ENCODE results near the gene KDM4C. TPM values are rescaled to one million over a fixed set of nuclear protein-coding genes. Genes with fewer than 3 reads are reported as not detected.

KDM4C gene
- total and polyA plus RNA-seq, 2 of the 8 experiments (the other 6 are each of a cell fraction or from before 2014, with no cell fraction given) = 13.0 to 26.1 TPM

DNA sequence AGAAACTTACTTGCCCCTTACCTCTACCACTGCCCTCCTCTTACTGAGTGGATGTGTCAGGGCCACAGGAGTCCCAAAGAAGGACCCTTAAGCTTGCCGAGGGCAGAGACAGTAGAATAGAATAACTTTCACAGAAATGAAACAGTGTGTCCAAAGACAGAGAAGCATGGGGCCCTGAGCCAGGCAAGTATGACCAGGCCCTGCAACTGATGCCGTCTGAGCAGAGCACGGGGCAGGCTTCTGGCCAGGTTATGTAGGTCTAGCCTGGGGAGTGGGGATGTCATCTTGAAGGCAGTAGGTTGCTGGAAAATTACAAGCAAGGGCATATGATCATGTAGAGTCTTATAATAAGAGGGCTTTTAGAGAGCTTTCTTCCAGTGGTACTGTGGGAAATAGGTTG lies 415.4 kb downstream of the KDM4C start (continued):
- TF ChIP-seq, protein P1, sequence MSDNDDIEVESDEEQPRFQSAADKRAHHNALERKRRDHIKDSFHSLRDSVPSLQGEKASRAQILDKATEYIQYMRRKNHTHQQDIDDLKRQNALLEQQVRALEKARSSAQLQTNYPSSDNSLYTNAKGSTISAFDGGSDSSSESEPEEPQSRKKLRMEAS (IDR thresholded peaks at IDR 0.05) = no peak
- TF ChIP-seq, protein P2, sequence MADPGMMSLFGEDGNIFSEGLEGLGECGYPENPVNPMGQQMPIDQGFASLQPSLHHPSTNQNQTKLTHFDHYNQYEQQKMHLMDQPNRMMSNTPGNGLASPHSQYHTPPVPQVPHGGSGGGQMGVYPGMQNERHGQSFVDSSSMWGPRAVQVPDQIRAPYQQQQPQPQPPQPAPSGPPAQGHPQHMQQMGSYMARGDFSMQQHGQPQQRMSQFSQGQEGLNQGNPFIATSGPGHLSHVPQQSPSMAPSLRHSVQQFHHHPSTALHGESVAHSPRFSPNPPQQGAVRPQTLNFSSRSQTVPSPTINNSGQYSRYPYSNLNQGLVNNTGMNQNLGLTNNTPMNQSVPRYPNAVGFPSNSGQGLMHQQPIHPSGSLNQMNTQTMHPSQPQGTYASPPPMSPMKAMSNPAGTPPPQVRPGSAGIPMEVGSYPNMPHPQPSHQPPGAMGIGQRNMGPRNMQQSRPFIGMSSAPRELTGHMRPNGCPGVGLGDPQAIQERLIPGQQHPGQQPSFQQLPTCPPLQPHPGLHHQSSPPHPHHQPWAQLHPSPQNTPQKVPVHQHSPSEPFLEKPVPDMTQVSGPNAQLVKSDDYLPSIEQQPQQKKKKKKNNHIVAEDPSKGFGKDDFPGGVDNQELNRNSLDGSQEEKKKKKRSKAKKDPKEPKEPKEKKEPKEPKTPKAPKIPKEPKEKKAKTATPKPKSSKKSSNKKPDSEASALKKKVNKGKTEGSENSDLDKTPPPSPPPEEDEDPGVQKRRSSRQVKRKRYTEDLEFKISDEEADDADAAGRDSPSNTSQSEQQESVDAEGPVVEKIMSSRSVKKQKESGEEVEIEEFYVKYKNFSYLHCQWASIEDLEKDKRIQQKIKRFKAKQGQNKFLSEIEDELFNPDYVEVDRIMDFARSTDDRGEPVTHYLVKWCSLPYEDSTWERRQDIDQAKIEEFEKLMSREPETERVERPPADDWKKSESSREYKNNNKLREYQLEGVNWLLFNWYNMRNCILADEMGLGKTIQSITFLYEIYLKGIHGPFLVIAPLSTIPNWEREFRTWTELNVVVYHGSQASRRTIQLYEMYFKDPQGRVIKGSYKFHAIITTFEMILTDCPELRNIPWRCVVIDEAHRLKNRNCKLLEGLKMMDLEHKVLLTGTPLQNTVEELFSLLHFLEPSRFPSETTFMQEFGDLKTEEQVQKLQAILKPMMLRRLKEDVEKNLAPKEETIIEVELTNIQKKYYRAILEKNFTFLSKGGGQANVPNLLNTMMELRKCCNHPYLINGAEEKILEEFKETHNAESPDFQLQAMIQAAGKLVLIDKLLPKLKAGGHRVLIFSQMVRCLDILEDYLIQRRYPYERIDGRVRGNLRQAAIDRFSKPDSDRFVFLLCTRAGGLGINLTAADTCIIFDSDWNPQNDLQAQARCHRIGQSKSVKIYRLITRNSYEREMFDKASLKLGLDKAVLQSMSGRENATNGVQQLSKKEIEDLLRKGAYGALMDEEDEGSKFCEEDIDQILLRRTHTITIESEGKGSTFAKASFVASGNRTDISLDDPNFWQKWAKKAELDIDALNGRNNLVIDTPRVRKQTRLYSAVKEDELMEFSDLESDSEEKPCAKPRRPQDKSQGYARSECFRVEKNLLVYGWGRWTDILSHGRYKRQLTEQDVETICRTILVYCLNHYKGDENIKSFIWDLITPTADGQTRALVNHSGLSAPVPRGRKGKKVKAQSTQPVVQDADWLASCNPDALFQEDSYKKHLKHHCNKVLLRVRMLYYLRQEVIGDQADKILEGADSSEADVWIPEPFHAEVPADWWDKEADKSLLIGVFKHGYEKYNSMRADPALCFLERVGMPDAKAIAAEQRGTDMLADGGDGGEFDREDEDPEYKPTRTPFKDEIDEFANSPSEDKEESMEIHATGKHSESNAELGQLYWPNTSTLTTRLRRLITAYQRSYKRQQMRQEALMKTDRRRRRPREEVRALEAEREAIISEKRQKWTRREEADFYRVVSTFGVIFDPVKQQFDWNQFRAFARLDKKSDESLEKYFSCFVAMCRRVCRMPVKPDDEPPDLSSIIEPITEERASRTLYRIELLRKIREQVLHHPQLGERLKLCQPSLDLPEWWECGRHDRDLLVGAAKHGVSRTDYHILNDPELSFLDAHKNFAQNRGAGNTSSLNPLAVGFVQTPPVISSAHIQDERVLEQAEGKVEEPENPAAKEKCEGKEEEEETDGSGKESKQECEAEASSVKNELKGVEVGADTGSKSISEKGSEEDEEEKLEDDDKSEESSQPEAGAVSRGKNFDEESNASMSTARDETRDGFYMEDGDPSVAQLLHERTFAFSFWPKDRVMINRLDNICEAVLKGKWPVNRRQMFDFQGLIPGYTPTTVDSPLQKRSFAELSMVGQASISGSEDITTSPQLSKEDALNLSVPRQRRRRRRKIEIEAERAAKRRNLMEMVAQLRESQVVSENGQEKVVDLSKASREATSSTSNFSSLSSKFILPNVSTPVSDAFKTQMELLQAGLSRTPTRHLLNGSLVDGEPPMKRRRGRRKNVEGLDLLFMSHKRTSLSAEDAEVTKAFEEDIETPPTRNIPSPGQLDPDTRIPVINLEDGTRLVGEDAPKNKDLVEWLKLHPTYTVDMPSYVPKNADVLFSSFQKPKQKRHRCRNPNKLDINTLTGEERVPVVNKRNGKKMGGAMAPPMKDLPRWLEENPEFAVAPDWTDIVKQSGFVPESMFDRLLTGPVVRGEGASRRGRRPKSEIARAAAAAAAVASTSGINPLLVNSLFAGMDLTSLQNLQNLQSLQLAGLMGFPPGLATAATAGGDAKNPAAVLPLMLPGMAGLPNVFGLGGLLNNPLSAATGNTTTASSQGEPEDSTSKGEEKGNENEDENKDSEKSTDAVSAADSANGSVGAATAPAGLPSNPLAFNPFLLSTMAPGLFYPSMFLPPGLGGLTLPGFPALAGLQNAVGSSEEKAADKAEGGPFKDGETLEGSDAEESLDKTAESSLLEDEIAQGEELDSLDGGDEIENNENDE (IDR thresholded peaks at IDR 0.05; ENCODE audit: insufficient replicate concordance, low read length) = no peak
- TF ChIP-seq TCF12 (IDR thresholded peaks at IDR 0.05; ENCODE audit: low read depth, low read length) = no peak
- TF ChIP-seq JUND (IDR thresholded peaks at IDR 0.05; ENCODE audit: low read length) = no peak
- TF ChIP-seq, protein P3, sequence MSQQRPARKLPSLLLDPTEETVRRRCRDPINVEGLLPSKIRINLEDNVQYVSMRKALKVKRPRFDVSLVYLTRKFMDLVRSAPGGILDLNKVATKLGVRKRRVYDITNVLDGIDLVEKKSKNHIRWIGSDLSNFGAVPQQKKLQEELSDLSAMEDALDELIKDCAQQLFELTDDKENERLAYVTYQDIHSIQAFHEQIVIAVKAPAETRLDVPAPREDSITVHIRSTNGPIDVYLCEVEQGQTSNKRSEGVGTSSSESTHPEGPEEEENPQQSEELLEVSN (IDR thresholded peaks at IDR 0.05) = no peak
- no peak for TF ChIP-seq MAFK (IDR thresholded peaks at IDR 0.05; ENCODE audit: low read depth, low read length)
- no peak for TF ChIP-seq HDAC2 (IDR thresholded peaks at IDR 0.05; ENCODE audit: borderline replicate concordance in 1 of 2, low read depth in 2 of 2, low read length in 2 of 2)
- no peak for TF ChIP-seq TEAD4 (IDR thresholded peaks at IDR 0.05; ENCODE audit: low read depth, low read length)

Data from H1 (cell line).